T-cell (primary cell): Measurements from ENCODE around the gene DYNC2LI1. TPM values are rescaled to one million over a fixed set of nuclear protein-coding genes. Genes with fewer than 3 reads are reported as not detected.

Source experiments
- ATAC-seq, 4 experiments: fragments of 200-7000 bp in 3 of 4; fragments of 150-1000 bp in 1 of 4; cut with Tn5 transposase; replicated peaks in 1 of 4; 1 replicate in 3 of 4; 2 replicates in 1 of 4; pipeline ENCODE4 v1.10.0; 2021; ENCODE audit warnings: moderate library complexity in 3 of 4, mild to moderate bottlenecking in 2 of 4, moderate number of reproducible peaks in 1 of 4
- CTCF ChIA-PET, 2 donors: fragments of 300-600 bp; sonication (Branson Sonifier 250); formaldehyde crosslinking; loops; one replicate each; lab custom pipeline; 2022; ENCODE audit warnings: antibody characterized with exemption in 2 of 2; lab: Charles Lee
- POLR2A ChIA-PET, 2 donors: fragments of 300-600 bp; sonication (Branson Sonifier 250); formaldehyde crosslinking; loops; one replicate each; lab custom pipeline; 2022; ENCODE audit warnings: antibody characterized with exemption in 2 of 2; lab: Charles Lee
- DNase-seq, 35 experiments: peaks; one replicate each; pipeline versions ENCODE4 v3.0.0 to v3.0.0-alpha.2; 2013 to 2023
- H3K27ac ChIP-seq: one replicate; pipeline ENCODE4 v1.5.1; 2013; ENCODE audit warnings: low read length
- H3K27me3 ChIP-seq, 2 experiments: replicated peaks in 1 of 2; 1 replicate in 1 of 2; 2 replicates in 1 of 2; pipeline versions ENCODE4 v1.6.1 to v1.7.0; 2013; ENCODE audit warnings: low read length in 1 of 2, mixed read lengths in 1 of 2; ENCODE audit not compliant: control insufficient read depth in 2 of 2, insufficient read depth in 2 of 2; ENCODE audit errors: extremely low read depth in 1 of 2
- H3K36me3 ChIP-seq, 2 donors: 1 replicate in 1 of 2; 2 replicates in 1 of 2; pipeline versions ENCODE4 v1.6.1 to v1.7.0; 2013; ENCODE audit warnings: low read length in 1 of 2; ENCODE audit not compliant: control insufficient read depth in 2 of 2, insufficient read depth in 1 of 2; ENCODE audit errors: extremely low read depth in 1 of 2
- H3K4me1 ChIP-seq, 2 experiments: 1 replicate in 1 of 2; 2 replicates in 1 of 2; pipeline versions ENCODE4 v1.6.1 to v1.7.0; 2013; ENCODE audit warnings: low read length in 2 of 2, mixed read lengths in 1 of 2; ENCODE audit not compliant: insufficient read depth in 2 of 2, control insufficient read depth in 1 of 2; ENCODE audit errors: extremely low read depth in 1 of 2
- H3K4me3 ChIP-seq, 2 donors: 1 replicate in 1 of 2; 2 replicates in 1 of 2; pipeline versions ENCODE4 v1.5.1 to v1.7.0; 2013; ENCODE audit warnings: mild to moderate bottlenecking in 2 of 2, low read length in 1 of 2, moderate library complexity in 1 of 2; ENCODE audit not compliant: control insufficient read depth in 1 of 2; ENCODE audit errors: extremely low read depth in 1 of 2
- H3K9me3 ChIP-seq: 2 replicates; pipeline ENCODE4 v1.7.0; 2013
- H3K27ac Mint-ChIP-seq, 2 donors: one replicate each; pipeline ENCODE4 v1.8.0; 2020 to 2021; ENCODE audit warnings: mild to moderate bottlenecking in 2 of 2, mixed read lengths in 2 of 2
- H3K27me3 Mint-ChIP-seq, 2 donors: one replicate each; pipeline ENCODE4 v1.8.0; 2021 to 2022; ENCODE audit warnings: mixed read lengths in 2 of 2
- H3K36me3 Mint-ChIP-seq: one replicate; pipeline ENCODE4 v1.8.0; 2021; ENCODE audit warnings: mixed read lengths
- H3K4me1 Mint-ChIP-seq, 3 donors: one replicate each; pipeline ENCODE4 v1.8.0; 2020 to 2022; ENCODE audit warnings: mixed read lengths in 3 of 3, mild to moderate bottlenecking in 1 of 3
- H3K4me3 Mint-ChIP-seq, 3 donors: one replicate each; pipeline ENCODE4 v1.8.0; 2020 to 2022; ENCODE audit warnings: mild to moderate bottlenecking in 3 of 3, mixed read lengths in 3 of 3, moderate library complexity in 3 of 3
- H3K9me3 Mint-ChIP-seq, 3 donors: one replicate each; pipeline ENCODE4 v1.8.0; 2020 to 2022; ENCODE audit warnings: mixed read lengths in 3 of 3
- WGBS: methylation state at CpG from one replicate; pipeline ENCODE4 v1.1.5; 2013; ENCODE audit warnings: missing lambda C conversion rate; ENCODE audit not compliant: insufficient coverage; 5-methylcytosine and 5-hydroxymethylcytosine counted together
- total RNA-seq, 35 experiments: library from RNA in 6 of 35; stranded (reverse) in 6 of 35; fragments of 120-200 nt in 1 of 35; gene quantifications; one replicate each; pipeline versions ENCODE4 v1.2.1 to v1.2.4 and lab custom pipeline; 2013 to 2026

Gene DYNC2LI1
- total RNA-seq, 5 donors from 2014 or later (not counting 1 experiment from before 2014, with no cell fraction given): 2.4 to 4.7 (median 3.7) TPM

GRCh38 chr2:43824512-43824911, 50.7 kb downstream of the DYNC2LI1 start:
- Mint-ChIP-seq H3K4me3 (no peak overlapping the region), H3K9me3 (no peaks in the 10 kb centered on the region), H3K27me3 (peaks cover 16 to 22% of the 10 kb centered on the region in 2 donors), H3K4me1 (no peaks in the 10 kb centered on the region), H3K36me3 (no peaks in the 10 kb centered on the region), H3K27ac (no peak overlapping the region)
- H3K36me3 ChIP-seq: no peaks in the 10 kb centered on the region
- no peak overlapping the region for H3K4me3 ChIP-seq
- ATAC-seq (no peak), DNase-seq (no peak)
- no peak overlapping the region for H3K27ac ChIP-seq
- no peaks in the 10 kb centered on the region for H3K4me1 ChIP-seq
- H3K9me3 ChIP-seq: no peaks in the 10 kb centered on the region
- peaks cover 0 to 13% of the 10 kb centered on the region in 2 experiments for H3K27me3 ChIP-seq
- ChIA-PET POLR2A (no interaction called here), CTCF (no interaction called here)
- WGBS: no CpG with 5 or more reads among the region's 2 CpGs

- no peak for ATAC-seq
- no peak for DNase-seq
- Histone ChIP-seq H3K27me3 (peaks cover 0 to 13% of the 10 kb centered on the region in 2 experiments), H3K36me3 (no peaks in the 10 kb centered on the region), H3K9me3 (no peaks in the 10 kb centered on the region), H3K4me3 (no peak overlapping the region), H3K4me1 (no peaks in the 10 kb centered on the region), H3K27ac (no peak overlapping the region)
- CTCF ChIA-PET: interaction anchor here in 1 of 2 donors (0.6 kb wide), 1 partner anchor 48 kb away, joined by 3 read pairs; no protein-coding TSS in a partner anchor
- Mint-ChIP-seq H3K36me3 (no peaks in the 10 kb centered on the region), H3K4me1 (no peaks in the 10 kb centered on the region), H3K27ac (no peak overlapping the region), H3K27me3 (peaks cover 16 to 24% of the 10 kb centered on the region in 2 donors), H3K9me3 (no peaks in the 10 kb centered on the region), H3K4me3 (no peak overlapping the region)
- POLR2A ChIA-PET: no interaction called here
- 89% methylated on average over 7 of the region's 12 CpGs for WGBS
Measured at GRCh38 chr2:43824951-43825493, 51.2 kb downstream of the DYNC2LI1 start.

- H3K4me1 Mint-ChIP-seq: no peaks in the 10 kb centered on the region
- no CpG with 5 or more reads among the region's 3 CpGs for WGBS
- no peaks in the 10 kb centered on the region for H3K36me3 Mint-ChIP-seq
- ChIA-PET POLR2A (interaction anchor here in 1 of 2 donors (0.7 kb wide), 1 partner anchor 15 kb away, joined by 6 read pairs; no protein-coding TSS in a partner anchor), CTCF (interaction anchor here in 1 of 2 donors (0.6 kb wide), 1 partner anchor 440 kb away, joined by 4 read pairs; no protein-coding TSS in a partner anchor)
- H3K4me1 ChIP-seq: no peaks in the 10 kb centered on the region
- no peak overlapping the region for H3K4me3 ChIP-seq
- DNase-seq: no peak
- peaks cover 0 to 18% of the 10 kb centered on the region in 2 experiments for H3K27me3 ChIP-seq
- no peak for ATAC-seq
- H3K36me3 ChIP-seq: no peaks in the 10 kb centered on the region
- no peaks in the 10 kb centered on the region for H3K9me3 ChIP-seq
- H3K27ac Mint-ChIP-seq: no peak overlapping the region
- peaks cover 15 to 31% of the 10 kb centered on the region in 2 donors for H3K27me3 Mint-ChIP-seq
- H3K27ac ChIP-seq: no peak overlapping the region
- no peak overlapping the region for H3K4me3 Mint-ChIP-seq
- no peaks in the 10 kb centered on the region for H3K9me3 Mint-ChIP-seq
Measured at GRCh38 chr2:43825841-43826240, 52.0 kb downstream of the DYNC2LI1 start.

- WGBS: 84% methylated on average over 8 of the region's 17 CpGs
- H3K36me3 Mint-ChIP-seq: no peaks in the 10 kb centered on the region
- ATAC-seq (no peak), DNase-seq (no peak)
- no peak overlapping the region for H3K4me3 Mint-ChIP-seq
- no peak overlapping the region for H3K27ac Mint-ChIP-seq
- peaks cover 4 to 5% (median 4%) of the 10 kb centered on the region in 3 donors for H3K4me1 Mint-ChIP-seq
- Histone ChIP-seq H3K4me3 (no peak overlapping the region), H3K27me3 (peaks cover 2 to 25% of the 10 kb centered on the region in 2 experiments), H3K9me3 (no peaks in the 10 kb centered on the region), H3K36me3 (no peaks in the 10 kb centered on the region), H3K27ac (no peak overlapping the region), H3K4me1 (no peaks in the 10 kb centered on the region)
- no peaks in the 10 kb centered on the region for H3K9me3 Mint-ChIP-seq
- ChIA-PET POLR2A (no interaction called here), CTCF (interaction anchor here in 1 of 2 donors (0.6 kb wide), 1 partner anchor 441 kb away, joined by 4 read pairs; no protein-coding TSS in a partner anchor)
- peaks cover 16 to 31% of the 10 kb centered on the region in 2 donors for H3K27me3 Mint-ChIP-seq
Measured at GRCh38 chr2:43826305-43827250, 52.7 kb downstream of the DYNC2LI1 start.

- Histone ChIP-seq H3K36me3 (no peaks in the 10 kb centered on the region), H3K27ac (no peak overlapping the region), H3K4me1 (no peaks in the 10 kb centered on the region), H3K27me3 (peaks cover 2 to 30% of the 10 kb centered on the region in 2 experiments), H3K9me3 (no peaks in the 10 kb centered on the region), H3K4me3 (no peak overlapping the region)
- ChIA-PET CTCF (no interaction called here), POLR2A (no interaction called here)
- H3K4me3 Mint-ChIP-seq: peak overlapping the region in 1 of 3 donors; percentile 11
- no peak overlapping the region for H3K27ac Mint-ChIP-seq
- no peaks in the 10 kb centered on the region for H3K9me3 Mint-ChIP-seq
- ATAC-seq (no peak), DNase-seq (no peak)
- WGBS: 13% methylated on average over 50 of the region's 54 CpGs
- peaks cover 14 to 29% of the 10 kb centered on the region in 2 donors for H3K27me3 Mint-ChIP-seq
- peaks cover 4 to 6% (median 4%) of the 10 kb centered on the region in 3 donors for H3K4me1 Mint-ChIP-seq
- no peaks in the 10 kb centered on the region for H3K36me3 Mint-ChIP-seq
Measured at GRCh38 chr2:43831543-43832294, 57.9 kb downstream of the DYNC2LI1 start.

GRCh38 chr2:43832457-43832856, 58.6 kb downstream of the DYNC2LI1 start:
- H3K27me3 ChIP-seq: peaks cover 2 to 32% of the 10 kb centered on the region in 2 experiments
- no peaks in the 10 kb centered on the region for H3K9me3 Mint-ChIP-seq
- H3K9me3 ChIP-seq: no peaks in the 10 kb centered on the region
- H3K4me1 Mint-ChIP-seq: peaks cover 4 to 6% (median 4%) of the 10 kb centered on the region in 3 donors
- 49% methylated on average over 2 of the region's 3 CpGs for WGBS
- ChIA-PET CTCF (no interaction called here), POLR2A (no interaction called here)
- no peaks in the 10 kb centered on the region for H3K4me1 ChIP-seq
- no peak overlapping the region for H3K4me3 Mint-ChIP-seq
- no peak overlapping the region for H3K27ac Mint-ChIP-seq
- H3K27me3 Mint-ChIP-seq: peaks cover 14 to 29% of the 10 kb centered on the region in 2 donors
- no peak for ATAC-seq
- no peaks in the 10 kb centered on the region for H3K36me3 ChIP-seq
- H3K36me3 Mint-ChIP-seq: no peaks in the 10 kb centered on the region
- H3K27ac ChIP-seq: no peak overlapping the region
- DNase-seq: no peak
- no peak overlapping the region for H3K4me3 ChIP-seq
